ENCODE results near the gene MSLN.

Gene MSLN

DNA sequence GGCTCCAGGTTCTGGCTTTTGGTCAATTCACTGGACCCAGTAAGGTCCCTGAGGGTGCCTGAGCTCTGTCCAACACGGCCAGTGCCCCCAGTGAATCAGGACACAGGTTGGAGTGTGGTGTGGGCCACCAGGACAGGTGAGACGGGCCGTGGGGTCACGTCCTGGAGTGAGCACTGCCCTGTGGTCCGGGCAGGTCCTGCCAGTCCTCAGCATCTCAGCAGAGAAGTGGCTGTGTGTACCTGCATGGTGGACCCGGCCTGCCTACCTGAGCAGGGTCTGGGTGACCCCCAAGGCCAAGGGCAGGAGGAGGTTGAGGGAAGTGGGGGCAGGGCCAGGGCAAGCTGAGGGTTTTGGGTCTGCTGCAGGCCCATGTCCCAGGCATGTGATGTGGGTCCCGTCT is 41.9 kb downstream of the MSLN start:
- H3K9me3 ChIP-seq (ENCODE audit: insufficient read depth, low read length), result no peaks in the 10 kb centered on the region
- TF ChIP-seq SUZ12 (IDR thresholded peaks at IDR 0.05; ENCODE audit: extremely low read depth, insufficient read depth, insufficient read length), result no peak
- TF ChIP-seq YY1 (IDR thresholded peaks at IDR 0.05; ENCODE audit: insufficient read depth, insufficient read length), result no peak
- TF ChIP-seq ZNF274 (IDR thresholded peaks at IDR 0.05; ENCODE audit: low read depth, low read length), result no peak
- no peak overlapping the region for H3K9ac ChIP-seq (ENCODE audit: insufficient read length, low read depth)
- no peak for DNase-seq (ENCODE audit: low read depth, low spot score)
- H3K36me3 ChIP-seq (ENCODE audit: insufficient read depth, insufficient read length, low read length), result peaks cover 11% of the 10 kb centered on the region
- peaks cover 52% of the 10 kb centered on the region for H3K27me3 ChIP-seq (ENCODE audit: insufficient read depth, insufficient read length)
- peaks cover 46% of the 10 kb centered on the region for H3K4me1 ChIP-seq (ENCODE audit: insufficient read depth, insufficient read length)
- H3K4me3 ChIP-seq (ENCODE audit: insufficient read length, low read depth), result no peak overlapping the region

GRCh38 chr16:802914-803753 is 42.6 kb downstream of the MSLN start:
- no peaks in the 10 kb centered on the region for H3K9me3 ChIP-seq (ENCODE audit: insufficient read depth, low read length)
- TF ChIP-seq SUZ12 (IDR thresholded peaks at IDR 0.05; ENCODE audit: extremely low read depth, insufficient read depth, insufficient read length) (no peak), YY1 (IDR thresholded peaks at IDR 0.05; ENCODE audit: insufficient read depth, insufficient read length) (no peak), ZNF274 (IDR thresholded peaks at IDR 0.05; ENCODE audit: low read depth, low read length) (no peak)
- H3K27me3 ChIP-seq (ENCODE audit: insufficient read depth, insufficient read length), result peaks cover 52% of the 10 kb centered on the region
- peaks cover 4% of the 10 kb centered on the region for H3K36me3 ChIP-seq (ENCODE audit: insufficient read depth, insufficient read length, low read length)
- no peak for DNase-seq (ENCODE audit: low read depth, low spot score)
- H3K4me1 ChIP-seq (ENCODE audit: insufficient read depth, insufficient read length), result peaks cover 46% of the 10 kb centered on the region
- H3K4me3 ChIP-seq (ENCODE audit: insufficient read length, low read depth), result no peak overlapping the region
- H3K9ac ChIP-seq (ENCODE audit: insufficient read length, low read depth), result peak overlapping the region; percentile 39

GRCh38 chr16:803754-804080 is 43.2 kb downstream of the MSLN start:
- no peak for DNase-seq (ENCODE audit: low read depth, low spot score)
- Histone ChIP-seq H3K4me1 (ENCODE audit: insufficient read depth, insufficient read length) (peaks cover 46% of the 10 kb centered on the region), H3K9me3 (ENCODE audit: insufficient read depth, low read length) (no peaks in the 10 kb centered on the region), H3K36me3 (ENCODE audit: insufficient read depth, insufficient read length, low read length) (peaks cover 4% of the 10 kb centered on the region), H3K9ac (ENCODE audit: insufficient read length, low read depth) (peak overlapping the region; percentile 39), H3K27me3 (ENCODE audit: insufficient read depth, insufficient read length) (peaks cover 52% of the 10 kb centered on the region), H3K4me3 (ENCODE audit: insufficient read length, low read depth) (no peak overlapping the region)
- TF ChIP-seq ZNF274 (IDR thresholded peaks at IDR 0.05; ENCODE audit: low read depth, low read length), result no peak
- no peak for TF ChIP-seq SUZ12 (IDR thresholded peaks at IDR 0.05; ENCODE audit: extremely low read depth, insufficient read depth, insufficient read length)
- TF ChIP-seq YY1 (IDR thresholded peaks at IDR 0.05; ENCODE audit: insufficient read depth, insufficient read length), result no peak

DNA sequence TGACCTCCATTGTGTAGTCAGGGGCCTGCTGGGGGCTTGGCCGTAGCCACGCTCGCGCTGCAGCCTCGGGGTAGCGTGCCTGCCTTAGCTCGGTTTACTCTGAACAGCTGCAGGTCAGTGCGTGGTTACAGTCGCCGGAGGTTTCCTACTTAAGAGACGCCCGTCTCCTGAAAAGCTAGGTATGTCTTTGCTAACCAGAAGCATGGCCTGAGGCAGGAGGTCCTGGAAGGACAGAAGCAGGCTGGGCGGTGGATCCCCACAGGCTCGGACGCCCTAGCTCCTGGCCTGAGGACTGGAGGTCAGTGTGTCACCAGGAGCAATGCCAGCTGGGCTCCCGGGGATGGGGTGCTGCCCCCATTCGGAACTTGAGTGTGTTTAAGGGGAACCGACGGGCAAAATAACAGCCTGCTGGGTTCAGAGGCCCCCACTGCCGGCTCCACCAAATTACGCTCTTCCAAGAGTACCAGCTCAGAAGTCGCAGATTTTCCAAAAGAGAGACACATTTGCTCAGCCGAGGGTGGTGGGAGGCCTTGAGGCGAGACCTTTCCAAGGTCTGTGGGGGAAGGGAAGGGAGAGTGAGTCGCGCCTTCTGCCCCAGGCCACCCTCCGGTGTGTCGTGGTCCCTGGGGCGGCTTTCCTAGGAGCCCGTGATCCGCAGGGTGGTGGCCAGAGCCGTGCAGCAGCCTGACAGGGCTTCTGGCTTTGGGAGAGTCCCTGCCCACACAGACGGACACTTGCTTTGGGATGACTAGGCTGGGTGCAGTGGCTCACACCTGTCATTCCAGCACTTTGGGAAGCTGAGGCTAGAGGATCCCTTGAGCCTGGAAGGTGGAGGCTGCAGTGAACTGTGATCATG is 43.9 kb downstream of the MSLN start:
- H3K27me3 ChIP-seq (ENCODE audit: insufficient read depth, insufficient read length), result peaks cover 52% of the 10 kb centered on the region
- peaks cover 43% of the 10 kb centered on the region for H3K4me1 ChIP-seq (ENCODE audit: insufficient read depth, insufficient read length)
- H3K9ac ChIP-seq (ENCODE audit: insufficient read length, low read depth), result peak overlapping the region; percentile 59
- TF ChIP-seq ZNF274 (IDR thresholded peaks at IDR 0.05; ENCODE audit: low read depth, low read length) (no peak), SUZ12 (IDR thresholded peaks at IDR 0.05; ENCODE audit: extremely low read depth, insufficient read depth, insufficient read length) (no peak), YY1 (IDR thresholded peaks at IDR 0.05; ENCODE audit: insufficient read depth, insufficient read length) (no peak)
- no peak overlapping the region for H3K4me3 ChIP-seq (ENCODE audit: insufficient read length, low read depth)
- H3K9me3 ChIP-seq (ENCODE audit: insufficient read depth, low read length), result no peaks in the 10 kb centered on the region
- no peaks in the 10 kb centered on the region for H3K36me3 ChIP-seq (ENCODE audit: insufficient read depth, insufficient read length, low read length)
- no peak for DNase-seq (ENCODE audit: low read depth, low spot score)

- Histone ChIP-seq H3K27me3 (ENCODE audit: insufficient read depth, insufficient read length) (peaks cover 45% of the 10 kb centered on the region), H3K9ac (ENCODE audit: insufficient read length, low read depth) (peak overlapping the region; percentile 63), H3K9me3 (ENCODE audit: insufficient read depth, low read length) (no peaks in the 10 kb centered on the region), H3K4me3 (ENCODE audit: insufficient read length, low read depth) (no peak overlapping the region), H3K4me1 (ENCODE audit: insufficient read depth, insufficient read length) (peaks cover 39% of the 10 kb centered on the region), H3K36me3 (ENCODE audit: insufficient read depth, insufficient read length, low read length) (peaks cover 2% of the 10 kb centered on the region)
- DNase-seq (ENCODE audit: low read depth, low spot score), result no peak
- TF ChIP-seq SUZ12 (IDR thresholded peaks at IDR 0.05; ENCODE audit: extremely low read depth, insufficient read depth, insufficient read length), result no peak
- no peak for TF ChIP-seq YY1 (IDR thresholded peaks at IDR 0.05; ENCODE audit: insufficient read depth, insufficient read length)
- TF ChIP-seq ZNF274 (IDR thresholded peaks at IDR 0.05; ENCODE audit: low read depth, low read length), result no peak
Observed at GRCh38 chr16:805474-805873, 44.9 kb downstream of the MSLN start.

- no peaks in the 10 kb centered on the region for H3K9me3 ChIP-seq (ENCODE audit: insufficient read depth, low read length)
- peak; percentile 93 for DNase-seq (ENCODE audit: low read depth, low spot score)
- H3K27me3 ChIP-seq (ENCODE audit: insufficient read depth, insufficient read length), result peaks cover 24% of the 10 kb centered on the region
- TF ChIP-seq YY1 (IDR thresholded peaks at IDR 0.05; ENCODE audit: insufficient read depth, insufficient read length) (peak; percentile 99), SUZ12 (IDR thresholded peaks at IDR 0.05; ENCODE audit: extremely low read depth, insufficient read depth, insufficient read length) (no peak), ZNF274 (IDR thresholded peaks at IDR 0.05; ENCODE audit: low read depth, low read length) (no peak)
- peak overlapping the region; percentile 79 for H3K4me3 ChIP-seq (ENCODE audit: insufficient read length, low read depth)
- H3K9ac ChIP-seq (ENCODE audit: insufficient read length, low read depth), result peak overlapping the region; percentile 91
- H3K36me3 ChIP-seq (ENCODE audit: insufficient read depth, insufficient read length, low read length), result peaks cover 8% of the 10 kb centered on the region
- peaks cover 34% of the 10 kb centered on the region for H3K4me1 ChIP-seq (ENCODE audit: insufficient read depth, insufficient read length)
Observed at GRCh38 chr16:807347-808084, 47.0 kb downstream of the MSLN start.

Data from NT2/D1 (cell line).